ENCODE measurements around the gene EXTL1. TPM values are rescaled to one million over a fixed set of nuclear protein-coding genes. Genes with fewer than 3 reads are reported as not detected.

The EXTL1 gene
- total RNA-seq, 4 donors from 2014 or later: not detected

DNA sequence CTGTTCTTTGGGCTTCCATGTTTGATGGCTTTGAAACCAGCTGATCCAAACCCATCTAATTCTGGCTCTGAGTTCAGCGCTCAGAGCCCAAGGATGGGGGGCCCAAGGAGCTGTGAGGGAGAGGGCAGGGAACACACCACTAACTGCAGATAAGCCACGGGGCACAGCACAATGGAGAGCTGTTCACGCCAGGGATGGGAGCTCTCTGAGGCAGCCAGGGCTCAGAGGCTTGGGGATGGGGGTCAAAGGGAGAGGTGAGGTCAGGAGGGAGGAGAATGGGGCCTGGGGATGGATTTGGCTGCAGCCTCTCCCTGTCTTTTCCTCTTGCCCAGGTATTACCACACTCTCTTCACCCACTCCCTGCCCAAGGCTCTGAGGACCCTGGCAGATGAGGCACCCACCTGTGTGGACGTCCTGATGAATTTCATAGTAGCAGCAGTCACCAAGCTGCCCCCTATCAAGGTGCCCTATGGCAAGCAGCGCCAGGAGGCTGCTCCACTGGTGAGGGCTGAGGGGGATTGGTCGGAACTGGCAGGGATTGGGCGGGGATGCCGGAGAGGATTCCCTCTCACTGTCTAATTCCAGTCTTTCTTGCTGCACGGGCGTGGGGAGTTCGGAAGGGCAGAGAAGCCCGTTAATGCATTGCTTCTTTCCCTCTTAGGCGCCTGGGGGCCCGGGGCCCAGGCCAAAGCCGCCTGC, 13.1 kb downstream of the EXTL1 start:
- Histone ChIP-seq H3K4me1 (peaks cover 10 to 23% (median 12%) of the 10 kb centered on the region in 3 donors), H3K9me3 (no peaks in the 10 kb centered on the region), H3K27me3 (peaks cover 0 to 63% (median 0%) of the 10 kb centered on the region in 4 donors), H3K4me3 (peak overlapping the region; percentile 57 to 92 (median 88)), H3K27ac (peak overlapping the region; percentile 65 to 92 (median 88)), H3K36me3 (no peaks in the 10 kb centered on the region)
- intact Hi-C loops (cut with DNase I): loop anchor here (5.0 kb wide), 1 partner anchor 123 kb away; the partner anchor contains the start of gene FAM110D
- TF ChIP-seq POLR2A (IDR thresholded peaks at IDR 0.05): no peak
- TF ChIP-seq, protein P1, sequence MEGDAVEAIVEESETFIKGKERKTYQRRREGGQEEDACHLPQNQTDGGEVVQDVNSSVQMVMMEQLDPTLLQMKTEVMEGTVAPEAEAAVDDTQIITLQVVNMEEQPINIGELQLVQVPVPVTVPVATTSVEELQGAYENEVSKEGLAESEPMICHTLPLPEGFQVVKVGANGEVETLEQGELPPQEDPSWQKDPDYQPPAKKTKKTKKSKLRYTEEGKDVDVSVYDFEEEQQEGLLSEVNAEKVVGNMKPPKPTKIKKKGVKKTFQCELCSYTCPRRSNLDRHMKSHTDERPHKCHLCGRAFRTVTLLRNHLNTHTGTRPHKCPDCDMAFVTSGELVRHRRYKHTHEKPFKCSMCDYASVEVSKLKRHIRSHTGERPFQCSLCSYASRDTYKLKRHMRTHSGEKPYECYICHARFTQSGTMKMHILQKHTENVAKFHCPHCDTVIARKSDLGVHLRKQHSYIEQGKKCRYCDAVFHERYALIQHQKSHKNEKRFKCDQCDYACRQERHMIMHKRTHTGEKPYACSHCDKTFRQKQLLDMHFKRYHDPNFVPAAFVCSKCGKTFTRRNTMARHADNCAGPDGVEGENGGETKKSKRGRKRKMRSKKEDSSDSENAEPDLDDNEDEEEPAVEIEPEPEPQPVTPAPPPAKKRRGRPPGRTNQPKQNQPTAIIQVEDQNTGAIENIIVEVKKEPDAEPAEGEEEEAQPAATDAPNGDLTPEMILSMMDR (IDR thresholded peaks at IDR 0.05): no peak
- no peak for DNase-seq
- 2 to 56% methylated on average over 3 to 10 of the region's 15 CpGs for WGBS, 2 donors

DNA sequence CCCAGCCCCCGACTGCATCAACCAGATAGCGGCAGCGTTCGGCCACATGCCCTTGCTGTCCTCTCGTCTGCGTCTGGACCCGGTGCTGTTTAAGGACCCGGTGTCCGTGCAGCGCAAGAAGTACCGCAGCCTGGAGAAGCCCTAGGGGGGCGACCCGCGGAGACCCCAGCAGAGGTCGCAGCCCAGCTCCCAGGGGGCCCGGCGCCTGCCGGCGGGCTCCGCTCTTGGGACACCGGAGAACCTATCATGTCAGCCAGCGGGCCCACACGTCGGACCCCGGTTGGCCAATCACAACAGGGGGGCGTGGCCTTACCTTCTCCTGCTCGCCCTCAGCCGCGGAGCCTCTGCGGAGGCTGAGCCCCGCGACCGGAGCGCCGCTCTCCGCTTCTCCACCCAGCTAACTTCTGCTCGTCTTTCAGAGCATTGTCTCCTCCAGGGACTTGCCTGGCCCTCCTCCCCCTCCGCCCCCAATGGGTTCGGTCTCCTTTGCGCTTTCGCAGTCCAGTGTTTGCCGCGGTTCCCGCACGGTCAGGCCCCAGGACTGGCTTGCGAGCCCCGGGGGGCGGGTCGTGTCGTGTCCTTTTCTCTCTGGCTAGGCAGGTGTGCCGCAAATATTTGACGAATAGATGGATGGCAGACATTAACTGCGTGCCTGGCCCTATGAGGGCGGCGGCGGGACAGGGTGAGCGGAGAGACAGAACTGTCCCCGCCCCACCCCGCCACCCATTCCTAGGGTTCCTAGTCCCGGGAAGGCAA, 13.8 kb downstream of the EXTL1 start:
- Histone ChIP-seq H3K36me3 (no peaks in the 10 kb centered on the region), H3K9me3 (no peaks in the 10 kb centered on the region), H3K4me1 (peaks cover 10 to 23% (median 12%) of the 10 kb centered on the region in 3 donors), H3K4me3 (peak overlapping the region; percentile 57 to 92 (median 88)), H3K27me3 (peaks cover 0 to 64% (median 0%) of the 10 kb centered on the region in 4 donors), H3K27ac (peak overlapping the region; percentile 65 to 92 (median 88))
- TF ChIP-seq, protein P1 (IDR thresholded peaks at IDR 0.05): no peak
- TF ChIP-seq POLR2A (IDR thresholded peaks at IDR 0.05): peak in 2 of 4 donors; percentile 44 to 75
- intact Hi-C loops (cut with DNase I): no loop called here
- DNase-seq: peak; percentile 64
- WGBS, 2 donors: 0 to 4% methylated on average over 2 to 5 of the region's 60 CpGs

DNA sequence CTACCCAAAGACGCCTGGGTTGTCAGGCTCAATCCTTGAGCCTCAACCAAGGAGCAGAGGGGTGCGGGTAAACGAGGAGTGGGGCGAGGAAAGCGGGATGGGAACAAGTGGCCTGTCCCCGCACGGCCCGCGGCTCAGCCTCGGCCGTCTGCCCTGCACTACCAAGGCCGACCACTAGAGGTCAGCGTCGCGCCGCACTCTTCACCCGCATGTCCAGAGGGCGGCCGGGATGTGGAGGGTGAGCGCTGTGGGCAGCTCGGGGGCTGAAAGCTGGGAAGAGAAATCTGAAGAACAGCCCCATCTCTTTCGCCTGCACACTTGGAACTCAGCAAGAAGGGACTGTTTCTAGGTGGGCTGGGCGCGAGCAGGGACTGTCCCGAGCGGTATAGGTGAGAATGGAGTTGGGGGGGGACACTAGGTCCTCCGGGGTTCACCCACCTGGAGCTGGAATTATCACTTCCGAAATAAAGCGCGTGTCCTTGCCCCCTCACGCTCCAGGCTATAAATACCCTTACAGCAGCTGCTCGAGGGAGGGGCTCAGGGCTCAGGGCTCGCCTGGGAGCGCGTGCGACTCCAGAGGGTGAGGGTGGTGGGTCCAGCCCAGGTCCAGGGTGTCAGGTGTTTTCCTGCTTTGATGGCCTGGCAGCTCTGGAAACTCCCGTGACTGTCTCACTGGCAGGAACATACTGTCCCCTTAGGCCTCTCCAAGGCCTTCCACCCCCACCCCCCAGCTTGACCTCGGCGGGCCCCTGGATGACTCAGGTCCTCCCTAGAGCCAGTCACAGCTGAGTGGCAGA, 14.6 kb downstream of the EXTL1 start:
- Histone ChIP-seq H3K9me3 (no peaks in the 10 kb centered on the region), H3K36me3 (no peaks in the 10 kb centered on the region), H3K4me3 (peak overlapping the region; percentile 57 to 92 (median 88)), H3K27me3 (peaks cover 0 to 63% (median 0%) of the 10 kb centered on the region in 4 donors), H3K27ac (peak overlapping the region; percentile 65 to 92 (median 88)), H3K4me1 (peaks cover 10 to 23% (median 12%) of the 10 kb centered on the region in 3 donors)
- intact Hi-C loops (cut with DNase I): no loop called here
- no peak for DNase-seq
- WGBS, 2 donors: 54% methylated on average over 5 of the region's 39 CpGs; no CpG with 5 or more reads in 1 of the 2 donors
- TF ChIP-seq, protein P1 (IDR thresholded peaks at IDR 0.05): peak; percentile 99 to 100 (median 99)
- no peak for TF ChIP-seq POLR2A (IDR thresholded peaks at IDR 0.05)

DNA sequence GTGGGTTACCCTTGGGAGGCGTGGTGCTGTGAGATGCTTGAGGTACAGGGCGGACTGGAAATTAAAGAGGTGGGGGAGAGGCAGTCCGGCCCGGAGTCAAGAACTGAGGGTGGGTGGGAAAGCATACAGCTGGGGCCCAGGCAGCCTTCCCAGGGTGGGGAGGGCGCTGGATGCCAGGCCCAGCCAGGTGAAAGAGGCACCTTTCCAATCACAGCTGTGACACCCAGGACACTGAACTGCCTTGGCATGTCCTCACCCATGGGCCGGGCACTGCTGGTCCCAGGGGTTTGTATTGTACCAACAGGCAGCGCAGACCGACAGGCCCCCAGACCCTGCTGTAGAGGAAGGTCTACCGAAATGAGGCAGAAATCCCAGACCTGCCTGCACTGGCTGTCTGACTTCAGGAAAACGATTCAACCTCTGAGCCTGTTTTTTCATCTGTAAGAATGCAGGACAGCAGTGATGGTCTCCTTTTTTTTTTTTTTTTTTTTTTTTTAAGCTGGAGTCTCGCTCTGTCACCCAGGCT, 15.2 kb downstream of the EXTL1 start:
- Histone ChIP-seq H3K36me3 (no peaks in the 10 kb centered on the region), H3K4me3 (no peak overlapping the region), H3K9me3 (no peaks in the 10 kb centered on the region), H3K4me1 (peaks cover 10 to 23% (median 12%) of the 10 kb centered on the region in 3 donors), H3K27me3 (peaks cover 0 to 70% (median 0%) of the 10 kb centered on the region in 4 donors), H3K27ac (no peak overlapping the region)
- no peak for TF ChIP-seq POLR2A (IDR thresholded peaks at IDR 0.05)
- TF ChIP-seq, protein P1 (IDR thresholded peaks at IDR 0.05): no peak
- intact Hi-C loops (cut with DNase I): no loop called here
- no peak for DNase-seq
- WGBS, 2 donors: 75 to 81% methylated on average over 2 to 7 of the region's 11 CpGs

Measured in esophagus squamous epithelium (tissue), 5 donors.